Measurements from ENCODE around the gene BGLAP.
A peak's percentile ranks its signal among the peaks of the same experiment; 100 is the strongest.
"Not testable (repeated sequence)": the region's sequence is repeated elsewhere in the genome, so short reads cannot be mapped to it uniquely, and the experiment has no call there.

BGLAP gene

GRCh38 chr1:156214024-156214748 is 27.8 kb upstream of the BGLAP start:
- no peak for DNase-seq (ENCODE audit: low spot score)
- no peak for TF ChIP-seq CTCF (IDR thresholded peaks at IDR 0.05; ENCODE audit: extremely low read depth, missing control alignments)

GRCh38 chr1:156216361-156217086 is 25.5 kb upstream of the BGLAP start:
- not testable (repeated sequence) for DNase-seq (ENCODE audit: low spot score)

- peak; percentile 57 for DNase-seq (ENCODE audit: low spot score)
- no peak for TF ChIP-seq CTCF (IDR thresholded peaks at IDR 0.05; ENCODE audit: extremely low read depth, missing control alignments)
Measured at GRCh38 chr1:156217871-156218270, 24.1 kb upstream of the BGLAP start.

GRCh38 chr1:156220226-156220625 is 21.8 kb upstream of the BGLAP start:
- TF ChIP-seq CTCF (IDR thresholded peaks at IDR 0.05; ENCODE audit: extremely low read depth, missing control alignments): no peak
- no peak for DNase-seq (ENCODE audit: low spot score)

GRCh38 chr1:156221986-156222692 is 19.8 kb upstream of the BGLAP start:
- no peak for DNase-seq (ENCODE audit: low spot score)
- TF ChIP-seq CTCF (IDR thresholded peaks at IDR 0.05; ENCODE audit: extremely low read depth, missing control alignments): no peak

- no peak for DNase-seq (ENCODE audit: low spot score)
- no peak for TF ChIP-seq CTCF (IDR thresholded peaks at IDR 0.05; ENCODE audit: extremely low read depth, missing control alignments)
Measured at GRCh38 chr1:156225677-156226014, 16.3 kb upstream of the BGLAP start.

- DNase-seq (ENCODE audit: low spot score): peak; percentile 76
- TF ChIP-seq CTCF (IDR thresholded peaks at IDR 0.05; ENCODE audit: extremely low read depth, missing control alignments): no peak
Measured at GRCh38 chr1:156226116-156226538, 15.9 kb upstream of the BGLAP start.
